ENCODE measurements around the gene WDR7. TPM values are rescaled to one million over a fixed set of nuclear protein-coding genes. Genes with fewer than 3 reads are reported as not detected.

Gene WDR7
- total and polyA plus RNA-seq, 5 donors from 2014 or later = 27.8 to 76.4 (median 31.0) TPM

GRCh38 chr18:56974141-56974540, 323.0 kb downstream of the WDR7 start:
- peaks cover 0 to 2% (median 0%) of the 10 kb centered on the region in 4 donors for H3K4me1 Mint-ChIP-seq
- Histone ChIP-seq H3K9me3 (ENCODE audit: control insufficient read depth in 2 of 2, low read length in 2 of 2) (no peaks in the 10 kb centered on the region), H3K27ac (ENCODE audit: insufficient read depth, low read length, poor library complexity, severe bottlenecking) (no peak overlapping the region), H3K4me1 (ENCODE audit: control insufficient read depth, insufficient read depth, low read length, poor library complexity, severe bottlenecking) (no peaks in the 10 kb centered on the region), H3K27me3 (ENCODE audit: control insufficient read depth, insufficient read depth, low read length) (no peaks in the 10 kb centered on the region), H3K4me3 (ENCODE audit: low read depth, low read length) (no peak overlapping the region), H3K36me3 (ENCODE audit: control insufficient read depth, insufficient read depth, low read length) (peaks cover 8% of the 10 kb centered on the region)
- no peak for DNase-seq
- no peak overlapping the region for H3K27ac Mint-ChIP-seq
- ATAC-seq (ENCODE audit: low read depth in 2 of 2) = no peak
- H3K36me3 Mint-ChIP-seq = peaks cover 28% of the 10 kb centered on the region
- H3K4me3 Mint-ChIP-seq = no peak overlapping the region
- no peaks in the 10 kb centered on the region for H3K27me3 Mint-ChIP-seq
- peaks cover 0 to 4% (median 0%) of the 10 kb centered on the region in 7 donors for H3K9me3 Mint-ChIP-seq

GRCh38 chr18:56975276-56975675, 324.1 kb downstream of the WDR7 start:
- H3K4me3 Mint-ChIP-seq = no peak overlapping the region
- Histone ChIP-seq H3K4me3 (ENCODE audit: low read depth, low read length) (no peak overlapping the region), H3K4me1 (ENCODE audit: control insufficient read depth, insufficient read depth, low read length, poor library complexity, severe bottlenecking) (no peaks in the 10 kb centered on the region), H3K27me3 (ENCODE audit: control insufficient read depth, insufficient read depth, low read length) (no peaks in the 10 kb centered on the region), H3K9me3 (ENCODE audit: control insufficient read depth in 2 of 2, low read length in 2 of 2) (no peaks in the 10 kb centered on the region), H3K27ac (ENCODE audit: insufficient read depth, low read length, poor library complexity, severe bottlenecking) (no peak overlapping the region), H3K36me3 (ENCODE audit: control insufficient read depth, insufficient read depth, low read length) (peaks cover 10% of the 10 kb centered on the region)
- DNase-seq (no peak), ATAC-seq (ENCODE audit: low read depth in 2 of 2) (no peak)
- peaks cover 0 to 4% (median 0%) of the 10 kb centered on the region in 7 donors for H3K9me3 Mint-ChIP-seq
- H3K27ac Mint-ChIP-seq = no peak overlapping the region
- H3K4me1 Mint-ChIP-seq = peaks cover 0 to 2% (median under 1%) of the 10 kb centered on the region in 4 donors
- peaks cover 24% of the 10 kb centered on the region for H3K36me3 Mint-ChIP-seq
- no peaks in the 10 kb centered on the region for H3K27me3 Mint-ChIP-seq

- H3K27ac Mint-ChIP-seq = no peak overlapping the region
- Histone ChIP-seq H3K9me3 (ENCODE audit: control insufficient read depth in 2 of 2, low read length in 2 of 2) (no peaks in the 10 kb centered on the region), H3K36me3 (ENCODE audit: control insufficient read depth, insufficient read depth, low read length) (peaks cover 5% of the 10 kb centered on the region), H3K27me3 (ENCODE audit: control insufficient read depth, insufficient read depth, low read length) (no peaks in the 10 kb centered on the region), H3K4me3 (ENCODE audit: low read depth, low read length) (no peak overlapping the region), H3K27ac (ENCODE audit: insufficient read depth, low read length, poor library complexity, severe bottlenecking) (no peak overlapping the region), H3K4me1 (ENCODE audit: control insufficient read depth, insufficient read depth, low read length, poor library complexity, severe bottlenecking) (no peaks in the 10 kb centered on the region)
- H3K36me3 Mint-ChIP-seq = peaks cover 18% of the 10 kb centered on the region
- DNase-seq (no peak), ATAC-seq (ENCODE audit: low read depth in 2 of 2) (no peak)
- H3K27me3 Mint-ChIP-seq = no peaks in the 10 kb centered on the region
- no peaks in the 10 kb centered on the region for H3K9me3 Mint-ChIP-seq
- peaks cover 0 to 11% (median 8%) of the 10 kb centered on the region in 4 donors for H3K4me1 Mint-ChIP-seq
- H3K4me3 Mint-ChIP-seq = no peak overlapping the region
These were observed 326.1 kb downstream of the WDR7 start for GRCh38 chr18:56977309-56977708.

GRCh38 chr18:56977771-56978170, 326.6 kb downstream of the WDR7 start:
- ATAC-seq (ENCODE audit: low read depth in 2 of 2) (no peak), DNase-seq (no peak)
- Histone ChIP-seq H3K36me3 (ENCODE audit: control insufficient read depth, insufficient read depth, low read length) (peaks cover 5% of the 10 kb centered on the region), H3K4me3 (ENCODE audit: low read depth, low read length) (no peak overlapping the region), H3K27me3 (ENCODE audit: control insufficient read depth, insufficient read depth, low read length) (no peaks in the 10 kb centered on the region), H3K27ac (ENCODE audit: insufficient read depth, low read length, poor library complexity, severe bottlenecking) (no peak overlapping the region), H3K4me1 (ENCODE audit: control insufficient read depth, insufficient read depth, low read length, poor library complexity, severe bottlenecking) (no peaks in the 10 kb centered on the region), H3K9me3 (ENCODE audit: control insufficient read depth in 2 of 2, low read length in 2 of 2) (no peaks in the 10 kb centered on the region)
- no peaks in the 10 kb centered on the region for H3K27me3 Mint-ChIP-seq
- H3K27ac Mint-ChIP-seq = no peak overlapping the region
- H3K36me3 Mint-ChIP-seq = peaks cover 18% of the 10 kb centered on the region
- H3K4me1 Mint-ChIP-seq = peaks cover 0 to 11% (median 8%) of the 10 kb centered on the region in 4 donors
- H3K4me3 Mint-ChIP-seq = no peak overlapping the region
- H3K9me3 Mint-ChIP-seq = no peaks in the 10 kb centered on the region

- no peak for DNase-seq
These were observed 329.0 kb downstream of the WDR7 start for GRCh38 chr18:56980151-56980550.

GRCh38 chr18:56982766-56983165, 331.6 kb downstream of the WDR7 start:
- Mint-ChIP-seq H3K9me3 (no peaks in the 10 kb centered on the region), H3K36me3 (peaks cover 9% of the 10 kb centered on the region), H3K27ac (no peak overlapping the region), H3K4me3 (no peak overlapping the region), H3K4me1 (peaks cover 0 to 11% (median 8%) of the 10 kb centered on the region in 4 donors), H3K27me3 (no peaks in the 10 kb centered on the region)
- Histone ChIP-seq H3K4me1 (ENCODE audit: control insufficient read depth, insufficient read depth, low read length, poor library complexity, severe bottlenecking) (no peaks in the 10 kb centered on the region), H3K27ac (ENCODE audit: insufficient read depth, low read length, poor library complexity, severe bottlenecking) (no peak overlapping the region), H3K4me3 (ENCODE audit: low read depth, low read length) (no peak overlapping the region), H3K27me3 (ENCODE audit: control insufficient read depth, insufficient read depth, low read length) (no peaks in the 10 kb centered on the region), H3K36me3 (ENCODE audit: control insufficient read depth, insufficient read depth, low read length) (peaks cover 3% of the 10 kb centered on the region), H3K9me3 (ENCODE audit: control insufficient read depth in 2 of 2, low read length in 2 of 2) (no peaks in the 10 kb centered on the region)
- DNase-seq (no peak), ATAC-seq (ENCODE audit: low read depth in 2 of 2) (no peak)

More at GRCh38 chr18:56980151-56980550, 329.0 kb downstream of the WDR7 start:
- Mint-ChIP-seq H3K9me3 (no peaks in the 10 kb centered on the region), H3K27me3 (no peaks in the 10 kb centered on the region), H3K4me1 (peaks cover 0 to 11% (median 8%) of the 10 kb centered on the region in 4 donors), H3K36me3 (peaks cover 9% of the 10 kb centered on the region), H3K27ac (no peak overlapping the region), H3K4me3 (no peak overlapping the region)
- Histone ChIP-seq H3K27me3 (ENCODE audit: control insufficient read depth, insufficient read depth, low read length) (no peaks in the 10 kb centered on the region), H3K4me3 (ENCODE audit: low read depth, low read length) (no peak overlapping the region), H3K27ac (ENCODE audit: insufficient read depth, low read length, poor library complexity, severe bottlenecking) (no peak overlapping the region), H3K36me3 (ENCODE audit: control insufficient read depth, insufficient read depth, low read length) (peaks cover 5% of the 10 kb centered on the region), H3K9me3 (ENCODE audit: control insufficient read depth in 2 of 2, low read length in 2 of 2) (no peaks in the 10 kb centered on the region), H3K4me1 (ENCODE audit: control insufficient read depth, insufficient read depth, low read length, poor library complexity, severe bottlenecking) (no peaks in the 10 kb centered on the region)
- no peak for ATAC-seq (ENCODE audit: low read depth in 2 of 2)

GRCh38 chr18:56983275-56983992, 332.3 kb downstream of the WDR7 start:
- H3K27ac ChIP-seq (ENCODE audit: insufficient read depth, low read length, poor library complexity, severe bottlenecking) = no peak overlapping the region
- no peak for DNase-seq
- H3K36me3 ChIP-seq (ENCODE audit: control insufficient read depth, insufficient read depth, low read length) = peaks cover 3% of the 10 kb centered on the region
- Mint-ChIP-seq H3K4me3 (no peak overlapping the region), H3K9me3 (no peaks in the 10 kb centered on the region), H3K27me3 (no peaks in the 10 kb centered on the region), H3K27ac (peak overlapping the region in 1 of 3 donors; percentile 17), H3K4me1 (peaks cover 0 to 11% (median 9%) of the 10 kb centered on the region in 4 donors), H3K36me3 (peaks cover 6% of the 10 kb centered on the region)
- ATAC-seq (ENCODE audit: low read depth in 2 of 2) = no peak
- no peaks in the 10 kb centered on the region for H3K4me1 ChIP-seq (ENCODE audit: control insufficient read depth, insufficient read depth, low read length, poor library complexity, severe bottlenecking)
- H3K4me3 ChIP-seq (ENCODE audit: low read depth, low read length) = no peak overlapping the region
- no peaks in the 10 kb centered on the region for H3K27me3 ChIP-seq (ENCODE audit: control insufficient read depth, insufficient read depth, low read length)
- no peaks in the 10 kb centered on the region for H3K9me3 ChIP-seq (ENCODE audit: control insufficient read depth in 2 of 2, low read length in 2 of 2)

- H3K9me3 Mint-ChIP-seq = no peaks in the 10 kb centered on the region
- ATAC-seq (ENCODE audit: low read depth in 2 of 2) (no peak), DNase-seq (no peak)
- Histone ChIP-seq H3K4me3 (ENCODE audit: low read depth, low read length) (no peak overlapping the region), H3K9me3 (ENCODE audit: control insufficient read depth in 2 of 2, low read length in 2 of 2) (no peaks in the 10 kb centered on the region), H3K4me1 (ENCODE audit: control insufficient read depth, insufficient read depth, low read length, poor library complexity, severe bottlenecking) (no peaks in the 10 kb centered on the region), H3K36me3 (ENCODE audit: control insufficient read depth, insufficient read depth, low read length) (no peaks in the 10 kb centered on the region), H3K27ac (ENCODE audit: insufficient read depth, low read length, poor library complexity, severe bottlenecking) (no peak overlapping the region), H3K27me3 (ENCODE audit: control insufficient read depth, insufficient read depth, low read length) (no peaks in the 10 kb centered on the region)
- no peaks in the 10 kb centered on the region for H3K27me3 Mint-ChIP-seq
- peaks cover 4% of the 10 kb centered on the region for H3K36me3 Mint-ChIP-seq
- H3K4me3 Mint-ChIP-seq = no peak overlapping the region
- peak overlapping the region in 1 of 3 donors; percentile 21 for H3K27ac Mint-ChIP-seq
- H3K4me1 Mint-ChIP-seq = peaks cover 0 to 11% (median 9%) of the 10 kb centered on the region in 4 donors
These were observed 333.6 kb downstream of the WDR7 start for GRCh38 chr18:56984731-56985130.

Data from CD4-positive, CD25-positive, alpha-beta regulatory T cell (primary cell).